Thyroid gland (tissue), 4 donors: Measurements from ENCODE around the gene SYCE3. TPM values are rescaled to one million over a fixed set of nuclear protein-coding genes. Genes with fewer than 3 reads are reported as not detected.

Experiments used
- DNase-seq, 2 donors: peaks; one replicate each; pipeline ENCODE4 v3.0.0-alpha.2; 2019
- H3K27ac ChIP-seq, 3 donors: fragments of 200-600 bp; sonication (generic); 1 replicate in 2 of 3; 2 replicates in 1 of 3; pipeline ENCODE4 v1.5.1; 2016 to 2019; ENCODE audit warnings: mild to moderate bottlenecking in 1 of 3, moderate library complexity in 1 of 3
- H3K27me3 ChIP-seq: fragments of 200-600 bp; sonication (generic); one replicate; pipeline ENCODE4 v1.5.1; 2019
- H3K36me3 ChIP-seq, 2 donors: fragments of 200-600 bp; sonication (generic); one replicate each; pipeline ENCODE4 v1.5.1; 2016 to 2019
- H3K4me1 ChIP-seq, 2 donors: fragments of 200-600 bp; sonication (generic); one replicate each; pipeline ENCODE4 v1.5.1; 2017 to 2019
- H3K4me3 ChIP-seq, 3 donors: fragments of 200-600 bp; sonication (generic); replicated peaks in 1 of 3; 1 replicate in 2 of 3; 2 replicates in 1 of 3; pipeline ENCODE4 v1.5.1; 2016; ENCODE audit warnings: mild to moderate bottlenecking in 1 of 3
- H3K9me3 ChIP-seq: fragments of 200-600 bp; sonication (generic); one replicate; pipeline ENCODE4 v1.5.1; 2017
- CTCF ChIP-seq, 6 experiments: fragments of 200-600 bp in 3 of 6; fragments of 450-650 bp in 3 of 6; sonication (generic) in 3 of 6; IDR thresholded peaks; one replicate each; pipeline ENCODE4 v1.5.1; 2016 to 2019; ENCODE audit warnings: antibody characterized with exemption in 6 of 6, mild to moderate bottlenecking in 2 of 6, inconsistent platforms in 1 of 6, moderate library complexity in 1 of 6
- POLR2A ChIP-seq, 2 donors: fragments of 450-650 bp; IDR thresholded peaks; one replicate each; pipeline ENCODE4 v1.6.1; 2017; ENCODE audit warnings: antibody characterized with exemption in 2 of 2, mild to moderate bottlenecking in 2 of 2, moderate library complexity in 1 of 2
- WGBS, 2 donors: methylation state at CpG; one replicate each; pipeline ENCODE4 v1.1.5; 2017; 5-methylcytosine and 5-hydroxymethylcytosine counted together
- intact Hi-C: fragments of 100-400 bp; cut with DNase I; formaldehyde crosslinking; loops from one replicate; pipeline ENCODE4 v1.15.1; 2023
- total RNA-seq, 4 donors: library from RNA; depleted of rRNA; stranded (reverse); fragments of >200 nt; gene quantifications; one replicate each; pipeline ENCODE4 v1.2.3, GENCODE V29; 2016

SYCE3 gene
- total RNA-seq, 4 donors from 2014 or later, result 3.5 to 6.0 (median 4.3) TPM; not detected in 1

GRCh38 chr22:50530877-50531545, 31.7 kb downstream of the SYCE3 start:
- intact Hi-C loops, result no loop called here
- H3K27me3 ChIP-seq, result no peaks in the 10 kb centered on the region
- H3K9me3 ChIP-seq, result no peaks in the 10 kb centered on the region
- TF ChIP-seq CTCF (IDR thresholded peaks at IDR 0.05) (no peak), POLR2A (IDR thresholded peaks at IDR 0.05) (peak; percentile 54 to 71)
- H3K4me3 ChIP-seq, result peak overlapping the region; percentile 1 to 81 (median 33)
- WGBS, 2 donors, result 5 to 8% methylated on average over 6 to 11 of the region's 53 CpGs
- peaks cover 32 to 50% of the 10 kb centered on the region in 2 donors for H3K4me1 ChIP-seq
- peak; percentile 80 to 83 for DNase-seq
- no peaks in the 10 kb centered on the region for H3K36me3 ChIP-seq
- H3K27ac ChIP-seq, result peak overlapping the region; percentile 81 to 99 (median 85)

DNA sequence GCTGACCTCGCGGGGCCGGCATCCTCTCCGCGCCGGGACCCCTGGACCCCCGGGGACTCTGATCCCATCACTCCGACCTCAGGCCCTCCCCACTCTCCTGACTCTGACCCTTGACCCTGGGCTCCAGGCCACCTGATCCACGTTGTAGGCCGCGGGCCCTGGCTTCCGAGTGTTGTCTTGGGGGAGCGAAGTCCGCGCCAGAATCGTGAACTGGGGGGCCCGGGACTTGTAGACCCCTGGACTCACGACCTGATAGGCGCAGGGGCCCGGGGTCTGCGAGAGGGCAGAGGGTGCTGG, 32.2 kb downstream of the SYCE3 start:
- TF ChIP-seq CTCF (IDR thresholded peaks at IDR 0.05) (no peak), POLR2A (IDR thresholded peaks at IDR 0.05) (no peak)
- DNase-seq, result no peak
- intact Hi-C loops, result no loop called here
- H3K36me3 ChIP-seq, result no peaks in the 10 kb centered on the region
- peak overlapping the region; percentile 81 to 99 (median 85) for H3K27ac ChIP-seq
- no peaks in the 10 kb centered on the region for H3K9me3 ChIP-seq
- peaks cover 32 to 50% of the 10 kb centered on the region in 2 donors for H3K4me1 ChIP-seq
- H3K27me3 ChIP-seq, result no peaks in the 10 kb centered on the region
- H3K4me3 ChIP-seq, result peak overlapping the region; percentile 1 to 81 (median 2)
- WGBS, 2 donors, result 3% methylated on average over 5 of the region's 21 CpGs; no CpG with 5 or more reads in 1 of the 2 donors

GRCh38 chr22:50529897-50530579, 32.7 kb downstream of the SYCE3 start, which contains the start of gene TYMP:
TSS of gene TYMP (minus strand) at chr22:50530012. CDS start at chr22:50529709, 303 bp downstream.
- peak within 1 kb of the TSS; percentile 81 to 99 (median 85) for H3K27ac ChIP-seq
- no peaks in the 10 kb centered on the region for H3K27me3 ChIP-seq
- TF ChIP-seq CTCF (IDR thresholded peaks at IDR 0.05), result no peak
- TF ChIP-seq POLR2A (IDR thresholded peaks at IDR 0.05), result peak; percentile 23 to 71
- H3K36me3 ChIP-seq, result no peaks in the 10 kb centered on the region
- WGBS, 2 donors, result 0% methylated on average over 21 of the region's 92 CpGs; no CpG with 5 or more reads in 1 of the 2 donors
- intact Hi-C loops, result no loop called here
- H3K4me1 ChIP-seq, result peaks cover 33 to 49% of the 10 kb centered on the region in 2 donors
- H3K4me3 ChIP-seq, result peak within 1 kb of the TSS; percentile 2 to 81 (median 28)
- no peaks in the 10 kb centered on the region for H3K9me3 ChIP-seq
- DNase-seq, result peak; percentile 78 to 83

- 44% methylated on average over 14 of the region's 50 CpGs; no CpG with 5 or more reads in 1 of the 2 donors for WGBS, 2 donors
- peak overlapping the region in 2 of 3 donors; percentile 28 to 81 for H3K4me3 ChIP-seq
- H3K36me3 ChIP-seq, result no peaks in the 10 kb centered on the region
- intact Hi-C loops, result no loop called here
- DNase-seq, result peak; percentile 38 to 50
- H3K4me1 ChIP-seq, result peaks cover 38 to 49% of the 10 kb centered on the region in 2 donors
- TF ChIP-seq POLR2A (IDR thresholded peaks at IDR 0.05) (no peak), CTCF (IDR thresholded peaks at IDR 0.05) (no peak)
- no peaks in the 10 kb centered on the region for H3K27me3 ChIP-seq
- peak overlapping the region; percentile 81 to 99 (median 85) for H3K27ac ChIP-seq
- no peaks in the 10 kb centered on the region for H3K9me3 ChIP-seq
Observed at GRCh38 chr22:50529416-50529896, 33.3 kb downstream of the SYCE3 start.
